ENCODE measurements around the gene SMYD3. TPM values are rescaled to one million over a fixed set of nuclear protein-coding genes. Genes with fewer than 3 reads are reported as not detected.

Gene SMYD3
- total and polyA plus RNA-seq, 2 experiments from 2014 or later: 30.8 to 68.5 TPM

- Histone ChIP-seq H3K79me2 (no peaks in the 10 kb centered on the region), H3K9me2 (replicated peaks; ENCODE audit: insufficient read depth) (no peaks in the 10 kb centered on the region), H4K20me1 (ENCODE audit: insufficient read depth, poor library complexity, severe bottlenecking) (no peaks in the 10 kb centered on the region), H3K4me1 (ENCODE audit: insufficient read depth) (no peaks in the 10 kb centered on the region), H3K27ac (no peak overlapping the region), H3K36me3 (replicated peaks; ENCODE audit: insufficient read depth, low read depth) (no peaks in the 10 kb centered on the region), H3K9me3 (ENCODE audit: low read depth) (no peaks in the 10 kb centered on the region), H3K4me2 (no peak overlapping the region), H3K4me3 (no peak overlapping the region), H3K27me3 (no peaks in the 10 kb centered on the region), H2AFZ (no peak overlapping the region)
- DNase-seq (ENCODE audit: low spot score): no peak
- TF ChIP-seq CTCF (IDR thresholded peaks at IDR 0.05; ENCODE audit: poor library complexity) (no peak), EZH2phosphoT487 (IDR thresholded peaks at IDR 0.05; ENCODE audit: low read depth, severe bottlenecking, unreplicated experiment) (no peak), EZH2 (IDR thresholded peaks at IDR 0.05; ENCODE audit: borderline replicate concordance) (no peak)
- 70% methylated on average over 6 of the region's 6 CpGs for WGBS (ENCODE audit: low lambda C conversion rate, missing lambda C conversion rate)
These were observed 71.5 kb downstream of the SMYD3 start for GRCh38 chr1:246435421-246436041.

- Histone ChIP-seq H3K27me3 (no peaks in the 10 kb centered on the region), H3K36me3 (replicated peaks; ENCODE audit: insufficient read depth, low read depth) (no peaks in the 10 kb centered on the region), H3K4me1 (ENCODE audit: insufficient read depth) (no peaks in the 10 kb centered on the region), H4K20me1 (ENCODE audit: insufficient read depth, poor library complexity, severe bottlenecking) (no peaks in the 10 kb centered on the region), H2AFZ (no peak overlapping the region), H3K4me2 (no peak overlapping the region), H3K27ac (no peak overlapping the region), H3K4me3 (no peak overlapping the region), H3K9me2 (replicated peaks; ENCODE audit: insufficient read depth) (no peaks in the 10 kb centered on the region), H3K9me3 (ENCODE audit: low read depth) (no peaks in the 10 kb centered on the region), H3K79me2 (no peaks in the 10 kb centered on the region)
- 95% methylated on average over 5 of the region's 5 CpGs for WGBS (ENCODE audit: low lambda C conversion rate, missing lambda C conversion rate)
- TF ChIP-seq EZH2 (IDR thresholded peaks at IDR 0.05; ENCODE audit: borderline replicate concordance): no peak
- no peak for TF ChIP-seq CTCF (IDR thresholded peaks at IDR 0.05; ENCODE audit: poor library complexity)
- no peak for TF ChIP-seq EZH2phosphoT487 (IDR thresholded peaks at IDR 0.05; ENCODE audit: low read depth, severe bottlenecking, unreplicated experiment)
- DNase-seq (ENCODE audit: low spot score): no peak
These were observed 72.7 kb downstream of the SMYD3 start for GRCh38 chr1:246434335-246434734.

- WGBS (ENCODE audit: low lambda C conversion rate, missing lambda C conversion rate): 72% methylated on average over 9 of the region's 9 CpGs
- Histone ChIP-seq H3K4me2 (no peak overlapping the region), H3K9me2 (replicated peaks; ENCODE audit: insufficient read depth) (no peaks in the 10 kb centered on the region), H3K4me1 (ENCODE audit: insufficient read depth) (no peaks in the 10 kb centered on the region), H3K27ac (no peak overlapping the region), H4K20me1 (ENCODE audit: insufficient read depth, poor library complexity, severe bottlenecking) (no peaks in the 10 kb centered on the region), H2AFZ (no peak overlapping the region), H3K9me3 (ENCODE audit: low read depth) (no peaks in the 10 kb centered on the region), H3K27me3 (no peaks in the 10 kb centered on the region), H3K79me2 (no peaks in the 10 kb centered on the region), H3K4me3 (no peak overlapping the region), H3K36me3 (replicated peaks; ENCODE audit: insufficient read depth, low read depth) (no peaks in the 10 kb centered on the region)
- no peak for TF ChIP-seq CTCF (IDR thresholded peaks at IDR 0.05; ENCODE audit: poor library complexity)
- no peak for TF ChIP-seq EZH2 (IDR thresholded peaks at IDR 0.05; ENCODE audit: borderline replicate concordance)
- TF ChIP-seq EZH2phosphoT487 (IDR thresholded peaks at IDR 0.05; ENCODE audit: low read depth, severe bottlenecking, unreplicated experiment): no peak
- DNase-seq (ENCODE audit: low spot score): no peak
These were observed 78.4 kb downstream of the SMYD3 start for GRCh38 chr1:246428542-246429308.

Data from hepatocyte (in vitro differentiated cells).